Stimulated activated naive CD4-positive, alpha-beta T cell treated with Interleukin-2 at 50 U/mL for 16 hours (primary cell): ENCODE measurements around the gene GSS.
"Not testable (repeated sequence)": the region's sequence is repeated elsewhere in the genome, so short reads cannot be mapped to it uniquely, and the experiment has no call there.

Experiments
- DNase-seq: peaks from one replicate; lab custom pipeline; 2025; lab: John Stamatoyannopoulos, UW

GSS gene

GRCh38 chr20:34907616-34908469, 47.8 kb downstream of the GSS start:
- no peak for DNase-seq

DNA sequence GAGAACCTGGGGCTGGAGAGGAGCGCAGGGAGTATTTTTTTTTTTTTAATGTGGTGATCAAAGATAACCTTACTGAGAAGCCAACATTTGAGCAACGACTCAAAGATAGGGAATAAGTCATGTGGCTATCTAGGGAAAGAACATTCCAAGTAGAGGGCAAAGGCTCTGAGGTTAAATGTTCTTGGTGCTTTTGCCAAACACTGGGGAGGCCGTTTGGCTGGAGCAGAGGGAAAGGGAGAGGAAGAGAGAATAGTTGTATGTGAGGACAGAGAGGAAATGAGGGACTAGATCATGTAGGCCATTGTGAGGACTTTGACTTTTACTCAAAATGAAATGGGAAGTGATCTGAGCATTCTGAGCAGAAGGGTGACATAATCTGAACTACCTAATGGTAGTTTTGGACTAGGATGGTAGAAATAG, 51.4 kb downstream of the GSS start:
- DNase-seq = no peak

GRCh38 chr20:34898731-34899130, 56.9 kb downstream of the GSS start:
- DNase-seq = not testable (repeated sequence)

DNA sequence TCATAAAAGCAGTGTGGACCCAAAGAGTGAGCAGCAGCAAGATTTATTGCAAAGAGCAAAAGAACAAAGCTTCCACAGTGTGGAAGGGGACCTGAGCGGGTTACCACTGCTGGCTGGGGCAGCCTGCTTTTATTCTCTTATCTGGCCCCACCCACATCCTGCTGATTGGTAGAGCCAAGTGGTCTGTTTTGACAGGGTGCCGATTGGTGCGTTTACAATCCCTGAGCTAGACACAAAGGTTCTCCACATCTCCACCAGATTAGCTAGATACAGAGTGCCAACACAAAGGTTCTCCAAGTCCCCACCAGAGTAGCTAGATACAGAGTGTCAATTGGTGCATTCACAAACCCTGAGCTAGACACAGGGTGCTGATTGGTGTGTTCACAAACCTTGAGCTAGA, 57.5 kb downstream of the GSS start:
- DNase-seq = not testable (repeated sequence)

DNA sequence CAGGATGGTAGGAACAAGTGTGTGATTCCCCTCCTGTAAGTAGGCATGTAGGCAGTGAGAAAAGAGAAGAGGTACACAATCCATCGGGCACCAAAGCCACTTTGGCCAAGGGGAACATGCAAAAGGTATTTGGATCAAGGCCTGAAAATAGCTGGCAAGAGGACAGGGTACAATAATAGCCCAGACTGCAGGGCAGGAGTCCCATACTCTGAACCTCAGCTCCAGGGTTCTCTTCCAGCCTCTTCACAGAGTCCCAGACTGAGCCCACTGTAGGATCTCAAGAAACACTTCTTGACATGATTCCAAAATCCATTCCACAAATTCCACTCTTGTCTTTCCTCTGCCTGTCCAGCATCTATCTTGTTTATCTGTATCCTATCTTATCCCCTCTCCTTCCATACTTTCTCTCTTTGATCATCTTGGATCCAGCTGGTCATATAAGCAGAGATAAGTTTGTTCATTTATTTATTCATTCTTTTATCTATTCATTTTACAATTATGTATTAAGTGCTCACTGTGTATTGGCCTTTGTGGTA, 59.5 kb downstream of the GSS start:
- no peak for DNase-seq

DNA sequence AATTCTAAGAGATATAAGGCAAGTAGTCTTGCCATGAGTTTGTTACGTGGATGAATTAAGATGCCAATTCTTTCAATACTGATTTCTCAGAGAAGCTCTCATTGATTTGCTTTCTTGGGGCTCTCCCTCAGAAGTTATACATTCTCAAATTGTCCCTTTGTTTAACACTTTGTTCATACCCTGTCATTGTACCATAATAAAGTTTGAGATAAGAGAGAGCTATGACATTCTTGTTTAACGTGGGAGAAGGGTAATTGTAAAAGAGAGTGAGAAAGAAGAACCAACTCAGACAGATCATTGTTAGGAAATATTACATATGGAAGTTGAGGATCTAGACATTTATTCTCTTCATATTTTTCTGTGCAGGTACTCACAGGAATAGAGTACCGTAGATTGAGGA, 60.1 kb downstream of the GSS start:
- no peak for DNase-seq

GRCh38 chr20:34894723-34895122, 60.9 kb downstream of the GSS start:
- no peak for DNase-seq

DNA sequence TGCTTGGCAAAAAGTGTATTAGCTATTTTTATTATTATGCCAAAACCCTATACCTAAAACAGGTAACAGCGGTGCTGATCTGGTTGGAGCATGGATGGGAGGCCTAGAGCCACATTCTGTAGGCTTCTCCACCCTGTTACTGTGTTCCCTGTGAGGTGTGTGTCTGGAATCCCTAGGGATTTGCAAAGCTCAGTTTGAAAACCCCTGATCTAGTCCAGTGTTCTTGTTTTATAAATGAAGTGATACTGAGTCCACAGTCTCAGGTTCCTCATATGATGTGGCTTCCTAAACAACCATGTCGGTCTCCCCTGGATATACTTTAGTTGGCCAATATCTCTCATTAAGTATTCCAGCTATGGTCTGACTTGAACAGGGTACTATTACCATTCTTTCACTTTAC, 62.9 kb downstream of the GSS start:
- DNase-seq = no peak

DNA sequence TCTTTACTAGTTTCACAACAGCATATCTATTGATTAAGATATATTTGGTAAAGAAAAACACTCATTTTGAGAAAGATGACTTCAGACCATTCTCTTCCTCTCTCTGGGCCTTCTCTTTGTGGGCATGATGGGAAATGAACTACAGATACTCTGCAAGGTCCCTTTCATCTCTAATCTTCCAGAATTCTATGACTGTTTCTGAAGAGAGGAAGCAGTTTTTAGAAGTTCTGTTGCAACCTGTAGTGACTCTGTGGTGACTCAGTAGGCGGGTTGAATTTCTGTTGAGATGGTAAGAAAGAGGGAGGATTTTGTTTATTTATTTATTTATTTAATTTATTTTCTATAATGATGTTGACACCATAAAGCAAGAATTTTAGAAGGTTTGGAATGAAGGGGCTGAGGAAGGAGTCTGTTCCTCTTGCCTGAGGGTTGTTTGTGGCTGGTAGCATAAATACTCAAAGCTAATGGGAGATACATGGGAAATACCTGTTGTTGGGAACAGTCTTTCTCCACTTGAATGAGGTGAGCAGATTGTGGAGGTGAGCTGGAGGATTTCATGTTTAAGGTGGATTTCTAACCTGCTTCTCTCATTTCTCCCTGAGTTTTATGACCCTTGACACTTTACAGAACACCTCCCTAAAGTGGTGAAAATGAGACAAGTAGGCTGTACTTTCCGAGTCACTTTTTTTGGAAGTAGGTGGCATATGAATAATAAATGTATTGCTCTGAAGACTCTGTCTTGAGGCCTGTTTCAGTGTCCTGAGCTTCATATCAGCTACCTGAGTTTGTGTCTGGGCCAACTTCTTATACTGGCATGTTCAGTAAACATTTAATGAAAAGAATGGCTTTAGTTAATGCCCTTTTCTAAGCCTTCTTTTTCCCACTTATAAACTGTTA, 64.2 kb downstream of the GSS start:
- DNase-seq = no peak

DNA sequence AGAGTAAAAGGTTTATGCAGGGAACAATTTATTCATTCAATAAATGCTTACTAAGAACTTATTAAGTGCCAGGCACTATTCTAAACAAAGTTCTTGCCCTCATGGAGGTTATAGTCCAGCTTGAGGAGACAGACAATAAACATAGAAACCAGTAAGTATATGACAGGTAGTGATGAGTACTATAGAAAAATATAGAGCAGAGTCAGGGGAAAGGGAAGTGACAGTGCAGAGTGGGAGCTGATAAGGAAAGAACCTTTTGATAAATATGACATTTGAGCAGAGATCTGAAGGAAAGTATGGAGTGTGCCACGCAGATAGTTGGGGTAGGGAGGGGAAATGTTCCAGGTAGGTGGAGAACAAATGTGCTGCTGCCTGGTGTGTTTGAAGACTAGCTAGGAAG, 67.1 kb downstream of the GSS start:
- no peak for DNase-seq

- no peak for DNase-seq
Measured at GRCh38 chr20:34887023-34887422, 68.6 kb downstream of the GSS start.

DNA sequence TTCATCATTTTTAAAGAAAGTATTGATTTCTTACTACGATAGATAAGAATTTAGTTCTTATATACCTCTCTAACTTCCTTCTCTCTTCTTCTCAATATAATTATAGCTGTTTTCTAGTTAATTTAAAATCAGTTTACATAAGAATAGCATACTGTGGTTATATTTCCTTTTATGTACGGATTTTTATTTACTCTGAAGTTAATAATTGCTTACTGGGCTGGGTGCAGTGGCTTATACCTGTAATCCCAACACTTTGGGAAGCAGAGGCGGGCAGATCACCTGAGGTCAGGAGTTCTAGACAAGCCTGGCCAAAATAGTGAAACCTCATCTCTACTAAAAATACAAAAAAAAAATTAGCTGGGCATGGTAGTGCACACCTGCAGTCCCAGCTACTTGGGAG, 69.5 kb downstream of the GSS start:
- no peak for DNase-seq

DNA sequence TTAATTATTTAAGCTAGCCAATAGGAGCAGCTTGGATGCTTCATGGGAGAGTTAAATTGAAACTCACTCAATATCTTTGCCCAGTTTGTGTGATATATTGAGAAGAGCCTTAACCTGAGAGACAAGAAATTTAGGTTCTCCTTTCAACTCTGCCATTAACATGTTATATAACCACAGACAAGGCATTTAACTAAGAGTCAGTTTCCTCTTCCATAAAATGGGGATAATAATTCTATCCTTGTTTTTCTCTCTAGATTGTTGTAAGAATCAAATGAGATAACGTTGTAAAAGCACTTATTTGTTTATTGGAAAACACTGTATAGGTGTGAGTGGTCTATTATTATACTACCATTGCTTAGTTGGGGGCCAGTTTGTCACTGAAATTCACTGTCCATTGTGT, 71.3 kb downstream of the GSS start:
- no peak for DNase-seq

- DNase-seq = no peak
Measured at GRCh38 chr20:34883809-34884208, 71.8 kb downstream of the GSS start.

DNA sequence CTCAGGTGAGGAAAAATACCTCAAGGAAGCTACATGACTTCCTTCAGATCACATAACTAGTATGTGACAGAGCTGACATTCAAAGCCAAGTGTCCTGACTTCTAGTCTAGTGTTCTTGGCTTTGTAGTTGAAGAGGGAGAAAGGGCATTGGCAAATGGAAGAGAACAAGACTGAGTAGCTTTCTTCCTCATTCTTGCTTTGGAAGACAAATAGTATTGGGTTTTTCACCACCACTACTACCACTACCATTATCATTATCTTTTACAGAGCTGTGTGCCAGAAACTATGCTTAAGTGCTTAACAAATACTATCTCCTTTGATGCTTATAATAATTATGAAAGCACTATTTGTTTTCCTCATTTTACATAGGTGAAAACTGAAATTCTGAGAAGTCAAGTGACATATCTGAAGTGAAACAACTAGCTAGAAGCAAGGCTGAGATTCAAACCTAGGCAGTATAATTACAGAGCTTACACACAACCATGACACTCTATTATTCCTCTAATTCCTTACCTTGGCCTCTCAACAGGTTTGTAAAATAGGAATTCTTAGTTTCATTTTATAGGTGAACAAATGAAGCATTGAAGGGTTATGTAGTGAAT, 72.4 kb downstream of the GSS start:
- no peak for DNase-seq

- no peak for DNase-seq
Measured at GRCh38 chr20:34881689-34882088, 73.9 kb downstream of the GSS start.

- not testable (repeated sequence) for DNase-seq
Measured at GRCh38 chr20:34880971-34881370, 74.6 kb downstream of the GSS start.

GRCh38 chr20:34880215-34880850, 75.3 kb downstream of the GSS start:
- no peak for DNase-seq
